SK-N-SH (cell line): ENCODE measurements around the gene RPF1.

ENCODE experiments used
- CHD2 ChIP-seq: fragments of 150-350 bp; IDR thresholded peaks from 2 replicates; pipeline ENCODE4 v1.6.1; 2018; ENCODE audit warnings: low read length; ENCODE audit not compliant: partially characterized antibody
- EP300 ChIP-seq, 2 experiments: IDR thresholded peaks; 2 replicates each; pipeline versions ENCODE4 v1.4.0 to v1.6.1; 2012; ENCODE audit warnings: borderline replicate concordance in 1 of 2, low read depth in 1 of 2, low read length in 1 of 2
- EZH2phosphoT487 ChIP-seq: fragments of 200-600 bp; sonication (generic); IDR thresholded peaks from 2 replicates; pipeline ENCODE4 v1.6.1; 2017; ENCODE audit warnings: low read depth, mixed run types, mild to moderate bottlenecking, antibody characterized with exemption, moderate library complexity, borderline replicate concordance
- FOXM1 ChIP-seq: IDR thresholded peaks from 2 replicates; pipeline ENCODE4 v1.4.0; 2012; ENCODE audit warnings: low read depth, mild to moderate bottlenecking
- MAX ChIP-seq: IDR thresholded peaks from 2 replicates; pipeline ENCODE4 v1.4.0; 2012; ENCODE audit warnings: low read depth
- POLR2AphosphoS5 ChIP-seq: IDR thresholded peaks from 2 replicates; pipeline ENCODE4 v1.6.1; 2012; ENCODE audit warnings: low read depth, low read length
- SIN3A ChIP-seq: IDR thresholded peaks from 2 replicates; pipeline ENCODE4 v1.6.1; 2012; ENCODE audit warnings: low read depth, mild to moderate bottlenecking, low read length, moderate library complexity, borderline replicate concordance
- SMC3 ChIP-seq: IDR thresholded peaks from 2 replicates; pipeline ENCODE4 v1.6.1; 2012; ENCODE audit warnings: low read depth, low read length, improper control_type of control experiment
- TAF1 ChIP-seq: IDR thresholded peaks from 2 replicates; pipeline ENCODE4 v1.6.1; 2012; ENCODE audit warnings: low read depth, mild to moderate bottlenecking, low read length, moderate library complexity, borderline replicate concordance
- USF2 ChIP-seq: fragments of 150-350 bp; IDR thresholded peaks from 2 replicates; pipeline ENCODE4 v1.6.1; 2017; ENCODE audit warnings: antibody characterized with exemption, low read length, low read depth, borderline replicate concordance
- YY1 ChIP-seq: IDR thresholded peaks from 2 replicates; pipeline ENCODE4 v1.4.0; 2012; ENCODE audit warnings: low read depth, mild to moderate bottlenecking
- TF ChIP-seq, protein P1 (sequence below): fragments of 200-600 bp; sonication (generic); IDR thresholded peaks from 2 replicates; pipeline ENCODE4 v1.6.1; 2017; ENCODE audit warnings: antibody characterized with exemption, mild to moderate bottlenecking, moderate library complexity

DNA sequence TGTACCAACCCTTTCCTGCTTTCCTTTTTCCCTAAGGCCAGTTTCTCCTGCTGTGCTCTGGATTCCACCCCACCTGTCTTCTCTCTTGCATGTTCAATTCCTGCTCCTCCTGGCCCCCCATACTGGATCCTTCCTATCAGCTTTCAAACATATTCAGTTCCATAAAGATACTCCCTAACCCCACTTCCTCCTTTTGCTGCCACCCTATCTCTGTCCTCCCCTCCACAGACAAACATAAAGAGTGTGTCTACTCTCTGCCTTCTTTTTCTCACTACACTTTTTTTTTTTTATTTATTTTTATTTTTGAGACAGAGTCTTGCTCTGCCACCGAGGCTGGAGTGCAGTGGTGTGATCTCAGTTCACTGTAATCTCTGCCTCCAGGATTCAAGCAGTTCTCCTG lies 16.9 kb upstream of the RPF1 start:
- TF ChIP-seq, protein P1, sequence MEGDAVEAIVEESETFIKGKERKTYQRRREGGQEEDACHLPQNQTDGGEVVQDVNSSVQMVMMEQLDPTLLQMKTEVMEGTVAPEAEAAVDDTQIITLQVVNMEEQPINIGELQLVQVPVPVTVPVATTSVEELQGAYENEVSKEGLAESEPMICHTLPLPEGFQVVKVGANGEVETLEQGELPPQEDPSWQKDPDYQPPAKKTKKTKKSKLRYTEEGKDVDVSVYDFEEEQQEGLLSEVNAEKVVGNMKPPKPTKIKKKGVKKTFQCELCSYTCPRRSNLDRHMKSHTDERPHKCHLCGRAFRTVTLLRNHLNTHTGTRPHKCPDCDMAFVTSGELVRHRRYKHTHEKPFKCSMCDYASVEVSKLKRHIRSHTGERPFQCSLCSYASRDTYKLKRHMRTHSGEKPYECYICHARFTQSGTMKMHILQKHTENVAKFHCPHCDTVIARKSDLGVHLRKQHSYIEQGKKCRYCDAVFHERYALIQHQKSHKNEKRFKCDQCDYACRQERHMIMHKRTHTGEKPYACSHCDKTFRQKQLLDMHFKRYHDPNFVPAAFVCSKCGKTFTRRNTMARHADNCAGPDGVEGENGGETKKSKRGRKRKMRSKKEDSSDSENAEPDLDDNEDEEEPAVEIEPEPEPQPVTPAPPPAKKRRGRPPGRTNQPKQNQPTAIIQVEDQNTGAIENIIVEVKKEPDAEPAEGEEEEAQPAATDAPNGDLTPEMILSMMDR, result no peak
- TF ChIP-seq MAX (no peak), EP300 (IDR thresholded peaks at IDR 0.05; ENCODE audit: borderline replicate concordance in 1 of 2, low read depth in 1 of 2, low read length in 1 of 2) (no peak), EZH2phosphoT487 (no peak), USF2 (no peak), YY1 (no peak), SMC3 (no peak), POLR2AphosphoS5 (no peak), FOXM1 (no peak), TAF1 (no peak), CHD2 (no peak), SIN3A (no peak)
